Stimulated activated CD4-positive, alpha-beta T cell treated with anti-CD3 and anti-CD28 coated beads, Interleukin-15, amount 100 ng/mL, for 24 hours (primary cell): Measurements from ENCODE around the gene KRT81.
"Not testable (repeated sequence)": the region's sequence is repeated elsewhere in the genome, so short reads cannot be mapped to it uniquely, and the experiment has no call there.

Source experiments
- DNase-seq: peaks from one replicate; pipeline ENCODE4 v3.0.0-alpha.2; 2020

The KRT81 gene

GRCh38 chr12:52270541-52271070 lies 20.7 kb downstream of the KRT81 start:
- no peak for DNase-seq

- DNase-seq, result no peak
Measured at GRCh38 chr12:52268212-52268611, 23.1 kb downstream of the KRT81 start.

GRCh38 chr12:52267699-52268098 lies 23.6 kb downstream of the KRT81 start:
- no peak for DNase-seq

- DNase-seq, result no peak
Measured at GRCh38 chr12:52267266-52267665, 24.1 kb downstream of the KRT81 start.

- DNase-seq, result no peak
Measured at GRCh38 chr12:52266514-52266913, 24.8 kb downstream of the KRT81 start.

GRCh38 chr12:52264435-52264825 lies 26.9 kb downstream of the KRT81 start:
- DNase-seq, result no peak

- DNase-seq, result no peak
Measured at GRCh38 chr12:52263761-52264434, 27.4 kb downstream of the KRT81 start.

GRCh38 chr12:52262286-52262685 lies 29.0 kb downstream of the KRT81 start:
- DNase-seq, result no peak

GRCh38 chr12:52261208-52261484 lies 30.2 kb downstream of the KRT81 start:
- no peak for DNase-seq

GRCh38 chr12:52260361-52261207 lies 30.8 kb downstream of the KRT81 start:
- DNase-seq, result no peak

- DNase-seq, result no peak
Measured at GRCh38 chr12:52259657-52260243, 31.6 kb downstream of the KRT81 start.

GRCh38 chr12:52258335-52258901 lies 32.9 kb downstream of the KRT81 start:
- DNase-seq, result no peak

- DNase-seq, result not testable (repeated sequence)
Measured at GRCh38 chr12:52257922-52258321, 33.4 kb downstream of the KRT81 start.

- DNase-seq, result no peak
Measured at GRCh38 chr12:52257074-52257551, 34.2 kb downstream of the KRT81 start.

- no peak for DNase-seq
Measured at GRCh38 chr12:52256584-52256935, 34.8 kb downstream of the KRT81 start.

GRCh38 chr12:52255926-52256583 lies 35.3 kb downstream of the KRT81 start:
- no peak for DNase-seq

GRCh38 chr12:52254965-52255751 lies 36.2 kb downstream of the KRT81 start:
- no peak for DNase-seq

GRCh38 chr12:52254180-52254964 lies 37.0 kb downstream of the KRT81 start:
- no peak for DNase-seq

GRCh38 chr12:52253391-52254179 lies 37.7 kb downstream of the KRT81 start:
- DNase-seq, result no peak

- DNase-seq, result no peak
Measured at GRCh38 chr12:52252728-52253343, 38.5 kb downstream of the KRT81 start.
